Right renal pelvis (tissue), 4 donors: ENCODE measurements around the gene DNAH10. TPM values are rescaled to one million over a fixed set of nuclear protein-coding genes. Genes with fewer than 3 reads are reported as not detected.

ENCODE experiments used
- DNase-seq, 4 donors: peaks; one replicate each; pipeline ENCODE4 v3.0.0-alpha.2; 2013; ENCODE audit warnings: low read depth in 4 of 4, low spot score in 3 of 4, missing footprints in 1 of 4
- polyA plus RNA-seq, 4 donors: library from polyadenylated mRNA; unstranded; fragments of 120-200 nt; gene quantifications; one replicate each; pipeline ENCODE4 v1.2.1, GENCODE V29; 2013; ENCODE audit not compliant: insufficient read length in 4 of 4

Gene DNAH10
- polyA plus RNA-seq, 4 donors, result 4.5 to 5.5 (median 4.8) TPM

DNA sequence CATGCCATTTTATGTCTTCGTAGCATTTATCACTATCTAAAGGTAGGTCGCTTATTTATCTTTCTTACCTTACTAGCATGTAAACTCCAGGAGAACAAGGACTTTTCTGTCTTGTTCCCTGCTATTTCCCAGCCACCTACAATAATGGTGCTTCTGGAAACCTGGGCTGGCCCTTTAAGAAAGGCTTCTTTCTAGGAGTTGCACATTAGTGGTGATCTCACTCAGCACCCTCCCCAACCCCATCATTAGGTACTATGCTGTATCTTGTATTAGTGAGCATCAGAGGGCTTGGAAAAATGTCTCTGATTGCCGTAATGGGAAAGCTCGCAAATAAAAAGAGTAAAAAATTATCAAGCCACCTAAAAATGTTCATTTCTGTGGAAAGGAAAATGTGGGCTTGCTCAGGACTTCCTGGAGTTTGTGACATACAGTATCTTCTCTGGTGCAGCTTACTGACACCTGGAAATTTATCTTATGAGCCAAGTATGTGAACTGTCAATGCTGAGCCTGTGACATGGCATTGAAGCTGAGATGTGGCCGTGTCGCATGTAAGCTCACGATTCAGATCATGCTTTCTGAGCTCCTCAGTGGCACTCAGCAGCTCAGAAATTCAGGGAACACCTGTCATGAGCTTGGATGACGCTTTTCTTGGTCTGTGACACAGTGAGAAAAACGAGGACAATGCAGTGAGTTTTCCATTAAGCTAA lies 198.1 kb downstream of the DNAH10 start:
- no peak for DNase-seq

DNA sequence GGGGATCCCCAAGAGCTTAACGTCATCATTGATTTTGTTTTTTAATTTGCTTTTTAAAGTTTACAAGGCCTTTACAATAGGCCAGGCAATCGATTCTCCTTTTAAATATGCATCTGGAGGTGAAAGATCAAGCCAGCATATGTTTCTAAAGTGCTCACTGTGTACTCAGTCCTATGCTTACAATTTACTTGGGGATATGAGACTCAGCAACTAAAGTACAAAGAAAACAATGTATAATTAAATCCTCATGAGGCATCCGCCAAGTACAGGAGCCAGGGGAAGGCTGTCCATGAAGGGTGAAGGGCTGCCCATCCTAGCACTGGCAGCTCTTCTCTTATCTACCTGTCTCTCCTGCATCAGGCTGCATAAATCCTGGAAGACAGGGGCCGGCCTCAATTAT lies 198.8 kb downstream of the DNAH10 start:
- DNase-seq, result no peak

DNA sequence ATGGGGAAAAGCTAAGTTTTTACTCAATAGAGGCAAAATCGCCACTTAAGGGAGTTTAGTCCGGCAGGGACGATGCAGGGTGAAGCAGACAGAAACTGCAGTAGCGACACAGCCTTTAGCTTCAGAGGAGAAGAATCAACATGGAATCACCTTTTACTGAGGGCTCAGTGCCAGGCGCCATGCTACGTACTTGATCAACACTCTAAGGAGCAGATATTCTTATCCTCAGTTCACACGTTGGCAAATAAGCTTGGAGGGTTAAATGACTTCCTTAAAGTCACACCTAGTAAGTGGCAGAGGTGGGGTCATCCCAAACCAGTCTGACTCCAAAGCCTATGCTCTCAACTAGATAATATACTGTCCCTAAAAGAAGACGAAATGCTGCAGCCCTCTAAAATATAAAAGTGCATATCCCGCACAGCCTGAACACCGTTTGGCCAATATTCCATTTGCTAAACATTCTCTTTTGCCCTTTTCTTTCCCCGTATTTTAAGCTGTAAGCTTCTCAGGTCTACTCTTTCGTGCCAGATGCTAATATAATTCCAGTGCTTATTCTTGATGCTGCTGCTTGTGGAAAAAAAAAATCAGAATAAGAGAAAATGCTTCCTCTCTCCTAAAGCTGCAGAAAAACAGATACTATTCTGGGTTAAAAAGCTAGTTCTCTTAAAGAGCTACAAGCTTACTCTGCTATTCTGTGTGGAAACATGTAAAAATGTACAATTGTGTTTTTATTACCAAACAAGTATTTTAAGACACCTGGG lies 199.7 kb downstream of the DNAH10 start:
- DNase-seq, result no peak

DNA sequence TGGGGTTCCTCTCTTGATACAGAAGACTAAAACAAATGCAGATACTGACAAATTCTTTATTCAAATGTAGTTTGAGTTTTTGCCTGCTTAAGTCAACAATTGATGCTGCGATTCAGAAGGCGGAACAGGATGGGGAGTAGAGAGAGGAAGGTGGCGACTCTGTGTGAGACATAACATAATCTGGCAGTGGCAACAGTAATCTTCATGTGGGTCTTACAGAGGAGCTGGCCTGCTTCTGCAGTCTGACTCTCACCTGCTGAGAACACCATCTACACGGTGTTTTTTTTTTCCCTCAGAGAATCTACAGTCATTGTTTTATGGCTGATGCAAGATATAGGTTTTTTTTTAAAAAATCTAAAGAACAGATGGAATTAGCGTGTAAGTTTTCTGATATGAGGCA lies 200.4 kb downstream of the DNAH10 start:
- no peak for DNase-seq

DNA sequence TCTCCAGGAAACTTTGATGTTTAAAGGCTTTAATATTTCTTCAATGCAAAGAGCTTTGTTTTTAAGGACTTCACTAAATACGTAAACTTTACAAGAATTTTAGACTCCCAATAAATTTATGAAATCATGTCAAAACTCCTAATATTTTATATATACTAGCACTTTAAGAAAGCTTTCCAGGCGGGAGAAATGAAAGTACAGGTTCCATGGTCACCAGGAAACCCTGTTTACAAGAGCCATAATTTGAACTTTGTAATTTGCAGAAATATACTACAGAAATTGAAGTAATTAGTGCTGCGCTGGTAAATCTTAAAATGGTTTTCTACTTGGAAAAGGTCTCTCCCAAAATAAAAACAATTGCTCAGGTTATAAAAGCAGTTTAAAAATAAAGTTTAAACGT lies 201.7 kb downstream of the DNAH10 start:
- DNase-seq, result no peak

DNA sequence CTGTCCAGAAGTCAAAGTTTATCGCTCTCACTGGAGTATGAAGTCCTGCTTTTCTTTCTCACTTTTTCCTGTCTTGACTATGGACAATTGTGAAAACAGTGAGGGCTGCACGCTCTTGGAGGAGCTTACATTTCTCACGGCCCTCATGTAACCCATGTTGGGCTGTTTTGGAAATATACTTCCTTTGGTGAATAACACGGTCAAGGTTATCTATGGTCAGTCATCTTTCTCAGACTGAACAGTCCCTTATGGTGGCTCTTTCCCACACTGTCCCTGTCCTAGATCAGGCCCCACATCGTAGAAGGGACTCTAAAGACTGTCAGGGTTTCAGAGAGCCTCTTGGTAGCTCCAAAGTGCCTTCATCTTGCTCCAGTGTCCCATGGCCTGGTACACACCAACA lies 203.3 kb downstream of the DNAH10 start:
- no peak for DNase-seq

DNA sequence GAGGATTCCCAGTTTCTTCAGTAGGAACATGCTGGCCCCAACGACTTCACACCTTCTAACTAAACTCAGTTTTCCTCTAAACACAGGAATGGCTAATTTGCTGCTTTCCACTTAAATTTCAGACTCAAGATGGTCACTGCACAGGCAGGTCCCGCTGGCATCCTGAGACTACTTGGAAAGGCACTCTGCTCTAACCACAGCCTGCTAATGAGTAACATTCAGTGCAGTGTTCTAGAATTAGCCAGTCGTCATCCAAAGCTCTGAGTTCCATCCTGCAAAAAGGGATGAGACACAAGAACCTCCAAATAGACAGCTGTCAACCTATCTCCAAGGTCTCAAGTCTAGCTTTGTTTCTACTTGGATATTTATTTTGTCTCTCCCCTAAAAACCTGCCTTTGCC lies 204.5 kb downstream of the DNAH10 start:
- DNase-seq, result no peak

DNA sequence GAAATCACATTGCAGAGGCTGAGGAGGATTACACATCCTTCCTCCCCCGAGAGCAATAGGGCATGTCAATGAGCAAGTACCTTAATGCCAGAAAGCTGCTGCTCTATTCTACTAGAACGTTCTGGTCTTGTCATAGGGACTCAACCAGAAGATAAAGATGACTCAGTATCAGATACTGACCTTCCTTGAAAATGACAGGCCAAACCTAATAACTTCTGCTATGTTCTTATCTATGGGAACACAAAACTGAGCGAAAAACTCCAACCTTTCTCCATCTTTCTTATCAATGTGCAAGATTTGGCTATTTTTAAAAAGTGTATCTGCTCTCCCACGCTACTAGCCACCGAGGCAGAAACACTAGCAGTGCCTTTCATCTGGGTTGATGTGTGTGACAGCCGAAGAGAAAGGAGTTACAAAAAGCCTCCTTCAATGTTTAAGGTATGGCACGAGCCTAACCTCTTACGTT lies 205.1 kb downstream of the DNAH10 start:
- DNase-seq, result no peak

DNA sequence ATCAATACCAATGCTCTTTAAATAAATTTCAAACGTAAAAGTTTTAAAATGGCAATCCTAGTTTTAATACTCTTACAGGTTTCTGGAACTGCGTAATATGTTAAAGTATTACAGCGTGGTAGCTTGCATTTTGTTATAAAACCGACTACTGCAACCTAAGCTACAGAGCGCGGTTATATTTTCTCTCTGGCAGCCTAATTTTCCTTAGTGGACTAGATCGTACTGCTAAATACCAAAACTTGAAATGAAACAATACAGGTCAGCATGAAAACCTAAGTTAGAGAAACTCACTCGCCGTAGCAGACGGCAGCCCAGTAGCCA lies 209.3 kb downstream of the DNAH10 start:
- no peak for DNase-seq

DNA sequence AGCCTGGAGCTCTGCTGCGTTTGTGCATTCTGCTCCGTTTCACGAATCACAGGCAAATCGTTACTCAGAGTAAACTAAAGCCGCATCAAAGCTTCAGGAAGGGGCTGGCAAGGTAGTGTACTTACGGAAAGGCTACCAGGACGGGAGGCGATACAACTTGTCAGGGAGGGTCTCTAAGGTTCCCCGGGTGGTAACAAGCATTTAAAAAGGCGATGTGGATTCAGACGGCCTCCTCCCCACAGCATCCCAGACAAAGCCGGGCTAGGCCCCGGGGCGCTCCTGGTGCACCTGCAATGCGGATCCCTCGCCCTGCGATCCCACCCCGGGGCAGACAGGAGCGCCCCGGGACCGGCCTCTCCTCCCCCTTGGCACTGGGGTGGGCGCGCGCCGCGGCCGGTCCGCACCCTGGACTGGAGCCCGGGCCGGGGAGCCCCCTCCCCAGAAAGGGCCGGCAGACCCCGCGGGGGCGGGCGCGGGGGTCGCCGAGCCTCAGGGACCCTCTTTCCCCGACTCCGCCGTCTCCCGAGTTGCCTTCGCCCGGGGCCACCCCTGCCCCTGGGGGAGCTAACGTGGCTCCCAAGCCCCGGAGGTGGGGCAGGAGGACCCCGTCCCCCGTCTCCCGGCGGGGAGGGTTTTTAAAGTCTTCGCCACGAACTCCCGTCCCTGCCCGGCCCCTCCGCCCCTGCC lies 209.8 kb downstream of the DNAH10 start:
- no peak for DNase-seq

DNA sequence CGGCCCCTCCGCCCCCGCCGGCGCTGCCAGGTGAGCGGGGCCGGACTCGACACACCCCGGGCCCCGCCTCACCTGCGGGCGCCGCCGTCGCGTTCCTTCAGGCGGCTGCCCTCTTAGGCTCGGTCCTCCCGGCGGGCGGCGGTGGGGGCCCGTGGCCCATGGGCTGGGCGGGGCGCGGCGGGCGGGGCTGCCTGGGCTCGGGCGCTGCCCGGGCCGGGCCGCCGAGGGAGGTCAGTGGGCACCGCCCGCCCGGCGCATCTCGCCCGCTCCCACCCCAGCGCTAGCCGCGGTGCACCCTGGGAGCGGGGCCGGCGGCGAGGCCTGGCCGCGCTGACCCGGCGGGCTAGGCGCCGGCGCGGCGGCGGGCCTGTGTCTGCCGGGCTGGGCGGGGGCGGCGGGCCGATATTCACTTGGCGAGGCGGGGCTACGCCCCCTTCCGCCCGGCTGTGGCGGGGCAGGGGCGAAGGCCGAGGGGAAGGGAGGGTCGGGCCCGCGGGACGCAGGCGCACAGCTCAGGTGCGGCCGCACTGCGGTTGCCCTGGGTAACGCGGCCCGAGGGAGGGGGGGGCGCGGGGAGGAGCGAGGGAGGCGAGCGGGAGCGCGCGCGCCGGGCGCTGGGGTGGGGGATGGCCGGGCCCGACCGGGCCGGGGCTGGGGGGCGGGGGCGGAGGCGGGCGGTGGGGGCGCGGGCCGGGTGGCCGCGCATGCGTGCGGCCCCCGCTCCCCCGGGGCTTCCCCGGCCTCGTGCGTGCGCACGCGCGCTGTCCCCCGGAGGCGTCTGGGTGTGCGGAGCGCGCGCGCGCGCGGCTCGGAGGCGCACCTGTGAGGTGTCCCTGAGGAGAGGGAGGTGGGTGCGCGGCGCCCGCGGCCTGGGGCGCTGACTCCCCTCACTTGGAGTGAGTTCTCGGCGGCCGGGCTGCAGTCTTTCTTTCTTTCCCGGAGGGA lies 210.6 kb downstream of the DNAH10 start, which contains the start of the genes CCDC92 and ZNF664:
CCDC92 (minus strand) TSS at position 375 of the 945 bp plus-strand sequence. CDS start 28,526 bp downstream, outside the sequence.
ZNF664 (plus strand) TSS at position 759 of the 945 bp plus-strand sequence. CDS start 38,930 bp downstream, outside the sequence.
- peak; percentile 83 to 89 (median 87) for DNase-seq

DNA sequence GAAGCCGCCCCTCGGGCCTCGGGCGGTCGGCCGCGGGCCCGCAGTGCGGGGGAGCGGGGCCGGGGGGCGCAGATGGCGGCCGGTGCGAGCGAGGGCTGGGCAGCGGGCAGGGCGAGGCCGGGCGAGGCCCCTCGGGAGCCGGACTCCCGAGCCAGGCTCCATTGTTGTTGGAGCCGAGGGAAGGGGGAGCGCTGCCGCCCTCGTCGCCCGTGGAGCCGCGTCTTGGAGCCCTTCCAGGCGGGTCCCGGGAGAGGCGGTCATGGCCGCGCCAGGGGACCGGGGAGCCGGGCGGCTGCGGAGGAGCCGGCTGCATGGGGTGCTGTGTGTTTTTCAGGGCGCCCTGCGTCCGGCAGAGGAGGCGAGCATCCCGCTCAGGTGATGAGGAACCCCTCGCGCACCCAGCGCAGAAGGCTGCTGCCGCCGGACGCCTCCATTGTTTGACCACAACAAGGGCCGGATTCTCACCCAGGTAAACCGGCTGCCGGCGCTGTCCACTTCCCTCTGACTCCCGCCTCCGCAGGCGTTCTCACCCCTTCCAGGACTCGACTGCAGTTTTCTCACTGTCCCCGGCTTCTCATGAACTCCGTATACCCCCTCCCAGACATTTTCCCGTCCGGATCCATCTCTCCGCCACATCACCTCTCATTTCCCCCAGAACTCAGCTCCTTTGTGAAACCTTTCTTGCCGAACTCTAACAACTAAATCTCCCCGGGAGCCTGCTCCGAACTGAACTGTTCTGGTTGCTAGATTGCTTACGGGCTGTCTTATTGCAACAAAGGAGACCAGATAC lies 211.6 kb downstream of the DNAH10 start:
- no peak for DNase-seq

DNA sequence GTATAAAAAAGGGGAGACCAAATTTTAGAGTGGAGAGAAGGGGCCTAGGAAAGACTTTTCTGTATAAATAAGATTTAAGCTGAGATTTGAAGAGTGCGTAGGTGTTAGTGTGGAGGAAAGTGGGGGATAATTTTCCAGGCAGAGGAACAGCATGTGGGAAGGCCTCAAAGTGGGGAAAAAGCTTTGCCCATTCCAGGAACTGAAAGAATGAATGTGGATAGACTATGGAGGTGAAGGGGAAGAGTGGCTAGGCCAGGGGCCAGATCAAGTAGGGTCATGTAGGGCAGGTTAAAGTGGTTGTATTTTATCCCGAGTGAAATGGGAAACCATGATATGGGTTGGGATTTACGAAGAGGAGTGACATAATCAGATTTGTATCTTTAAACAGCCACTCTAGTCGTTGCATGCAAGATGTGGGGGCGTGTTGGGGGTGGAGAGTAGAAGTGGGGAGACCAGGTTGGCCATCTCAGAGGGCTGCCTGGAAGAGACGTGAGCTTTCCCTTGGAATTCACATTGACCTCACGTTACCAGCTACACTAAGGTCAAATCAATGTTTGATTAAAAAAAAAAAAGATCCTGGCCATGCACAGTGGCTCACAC lies 214.2 kb downstream of the DNAH10 start:
- no peak for DNase-seq

DNA sequence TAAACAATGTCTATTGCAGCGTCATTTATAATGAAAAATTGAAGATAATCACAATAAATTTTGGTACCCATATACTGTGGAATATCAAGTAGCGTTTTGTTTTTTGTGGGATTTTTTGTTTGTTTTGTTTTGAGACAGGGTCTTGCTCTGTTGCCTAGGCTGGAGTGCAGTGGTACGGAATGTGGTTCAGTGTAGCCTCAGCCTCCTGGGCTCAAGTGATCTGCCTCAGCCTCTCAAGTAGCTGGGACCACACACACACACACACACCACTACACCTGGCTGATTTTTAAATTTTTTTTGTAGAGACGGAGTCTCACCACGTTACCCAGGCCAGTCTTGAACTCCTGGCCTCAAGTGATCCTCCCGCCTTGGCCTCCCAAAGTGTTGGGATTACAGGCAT lies 217.5 kb downstream of the DNAH10 start:
- DNase-seq, result no peak

DNA sequence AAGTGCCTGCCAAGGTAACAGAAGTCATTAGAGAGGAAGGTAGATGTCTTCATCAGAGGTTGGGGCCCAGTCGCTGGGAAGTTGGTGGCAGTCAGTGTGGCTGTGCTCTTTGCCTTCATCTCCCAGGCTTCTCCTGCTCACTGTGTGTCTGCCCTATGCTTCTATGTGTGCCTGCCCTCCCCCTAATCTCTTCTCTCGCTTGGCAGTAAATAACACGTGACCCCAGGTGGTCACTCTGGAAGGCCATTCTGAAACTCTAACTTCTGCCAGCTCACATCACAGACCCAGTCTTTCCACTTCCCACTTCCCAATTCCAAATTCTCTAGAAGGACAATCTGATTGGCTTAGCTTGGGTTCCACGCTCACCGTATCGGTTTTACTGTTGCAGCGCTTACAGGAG lies 220.2 kb downstream of the DNAH10 start:
- no peak for DNase-seq

DNA sequence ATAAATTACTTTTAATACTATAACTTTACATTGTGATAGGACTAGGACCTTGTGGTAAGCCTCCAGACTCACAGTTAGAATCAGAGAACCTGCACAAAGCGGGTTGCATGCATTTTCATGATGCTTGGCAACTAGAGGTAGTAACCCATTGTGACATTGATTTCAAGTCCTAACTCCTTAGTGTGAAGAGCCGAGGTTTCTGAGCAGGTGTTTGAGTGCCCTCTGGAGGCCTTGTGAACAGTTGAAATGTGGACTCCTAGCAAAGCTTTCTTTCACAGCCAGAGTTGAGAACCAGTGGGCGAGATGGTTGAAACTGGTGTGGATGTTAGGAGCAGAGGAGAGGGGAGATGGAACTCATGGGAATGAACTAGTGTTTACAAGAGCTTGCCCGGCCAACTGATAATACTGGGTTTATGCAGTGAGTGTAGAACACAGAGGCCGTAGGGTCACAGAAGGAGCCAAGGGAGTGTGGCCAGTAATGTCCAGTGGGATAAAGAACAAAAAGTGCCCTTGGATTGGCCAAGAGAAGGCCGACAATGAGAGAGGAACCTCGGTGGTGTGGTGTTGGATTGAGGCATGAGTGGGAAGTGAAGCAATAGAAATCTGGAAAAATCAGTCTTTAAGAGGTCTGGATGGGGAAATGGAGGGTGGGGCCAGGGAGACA lies 221.9 kb downstream of the DNAH10 start:
- peak in 1 of 4 donors; percentile 15 for DNase-seq

DNA sequence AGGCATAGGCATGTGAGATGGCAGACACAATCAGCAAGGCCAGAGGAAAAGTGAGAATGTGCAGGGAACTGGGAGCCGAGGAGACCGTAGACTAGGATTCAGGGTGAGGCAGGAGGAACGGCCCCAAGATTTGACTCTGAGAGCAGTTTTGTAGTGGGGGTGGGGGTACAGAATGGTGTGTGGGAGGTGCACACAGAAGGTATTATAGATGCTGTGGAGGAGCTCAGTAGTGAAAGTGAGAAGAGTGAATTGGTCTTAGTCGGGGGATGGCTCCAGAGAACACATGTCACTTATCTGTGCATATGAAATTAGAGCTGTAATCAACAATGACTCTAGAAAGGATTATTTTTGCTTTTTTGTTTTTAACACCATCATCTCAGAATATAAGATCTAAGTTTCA lies 222.8 kb downstream of the DNAH10 start:
- DNase-seq, result no peak
